H9 (cell line): ENCODE data around the gene PRDM5. TPM values are rescaled to one million over a fixed set of nuclear protein-coding genes. Genes with fewer than 3 reads are reported as not detected.

Experiments used
- DNase-seq: peaks from one replicate; pipeline ENCODE4 v3.0.0-alpha.2; 2017
- H2AFZ ChIP-seq: one replicate; pipeline ENCODE4 v1.6.1; 2013; ENCODE audit warnings: mild to moderate bottlenecking, low read length, control low read depth, moderate library complexity
- H2AK5ac ChIP-seq: 2 replicates; pipeline ENCODE4 v1.6.1; 2013; ENCODE audit warnings: low read length, control low read depth, mixed read lengths; ENCODE audit not compliant: insufficient read length
- H2BK120ac ChIP-seq: one replicate; pipeline ENCODE4 v1.6.1; 2013; ENCODE audit warnings: low read depth, mild to moderate bottlenecking, low read length, control low read depth, inconsistent platforms; ENCODE audit not compliant: poor library complexity, severe bottlenecking
- H2BK12ac ChIP-seq: 2 replicates; pipeline ENCODE4 v1.6.1; 2013; ENCODE audit warnings: low read length, control low read depth, mixed read lengths, low read depth; ENCODE audit not compliant: insufficient read length
- H2BK15ac ChIP-seq: 2 replicates; pipeline ENCODE4 v1.6.1; 2013; ENCODE audit warnings: low read depth, low read length, control low read depth
- H2BK20ac ChIP-seq: one replicate; pipeline ENCODE4 v1.6.1; 2013; ENCODE audit warnings: low read depth, mild to moderate bottlenecking, low read length, control low read depth, inconsistent platforms; ENCODE audit not compliant: poor library complexity, severe bottlenecking
- H2BK5ac ChIP-seq: 2 replicates; pipeline ENCODE4 v1.6.1; 2013; ENCODE audit warnings: low read length, control low read depth, mixed read lengths; ENCODE audit not compliant: insufficient read length
- H3K14ac ChIP-seq: 2 replicates; pipeline ENCODE4 v1.6.1; 2013; ENCODE audit warnings: low read length, control low read depth; ENCODE audit not compliant: insufficient read depth
- H3K18ac ChIP-seq: 2 replicates; pipeline ENCODE4 v1.6.1; 2013; ENCODE audit warnings: low read depth, mild to moderate bottlenecking, mixed read lengths, low read length, control low read depth; ENCODE audit not compliant: insufficient read length
- H3K23ac ChIP-seq: 2 replicates; pipeline ENCODE4 v1.6.1; 2013; ENCODE audit warnings: low read length, control low read depth, mixed read lengths, low read depth; ENCODE audit not compliant: insufficient read length
- H3K23me2 ChIP-seq: 2 replicates; pipeline ENCODE4 v1.6.1; 2013; ENCODE audit warnings: low read depth, mild to moderate bottlenecking, mixed read lengths, low read length, control low read depth; ENCODE audit not compliant: insufficient read length, poor library complexity, severe bottlenecking
- H3K27ac ChIP-seq: 2 replicates; pipeline ENCODE4 v1.5.1; 2013; ENCODE audit warnings: low read length, control low read depth, mixed read lengths, low read depth; ENCODE audit not compliant: insufficient read length
- H3K27me3 ChIP-seq: 2 replicates; pipeline ENCODE4 v1.6.1; 2013; ENCODE audit warnings: low read length, control low read depth, inconsistent platforms; ENCODE audit not compliant: insufficient read depth
- H3K4ac ChIP-seq: 2 replicates; pipeline ENCODE4 v1.6.1; 2013; ENCODE audit warnings: low read depth, mild to moderate bottlenecking, control low read depth, inconsistent platforms, low read length, moderate library complexity
- H3K4me1 ChIP-seq: 2 replicates; pipeline ENCODE4 v1.6.1; 2013; ENCODE audit warnings: low read length, control low read depth, inconsistent platforms; ENCODE audit not compliant: insufficient read depth
- H3K4me2 ChIP-seq: 2 replicates; pipeline ENCODE4 v1.6.1; 2013; ENCODE audit warnings: low read length, control low read depth, mixed read lengths; ENCODE audit not compliant: insufficient read length, insufficient read depth
- H3K56ac ChIP-seq: 2 replicates; pipeline ENCODE4 v1.6.1; 2013; ENCODE audit warnings: low read depth, mild to moderate bottlenecking, mixed read lengths, low read length, control low read depth; ENCODE audit not compliant: insufficient read length
- H3K79me1 ChIP-seq: 2 replicates; pipeline ENCODE4 v1.6.1; 2013; ENCODE audit warnings: low read depth, mild to moderate bottlenecking, moderate library complexity, low read length, control low read depth, inconsistent platforms; ENCODE audit not compliant: insufficient read depth, poor library complexity, severe bottlenecking
- H3K79me2 ChIP-seq: 2 replicates; pipeline ENCODE4 v1.6.1; 2013; ENCODE audit warnings: low read length, control low read depth, inconsistent platforms; ENCODE audit not compliant: insufficient read depth
- H3K9ac ChIP-seq: 2 replicates; pipeline ENCODE4 v1.6.1; 2013; ENCODE audit warnings: low read length, control low read depth, mixed read lengths; ENCODE audit not compliant: insufficient read length; ENCODE audit errors: extremely low read depth
- H3K9me3 ChIP-seq: one replicate; pipeline ENCODE4 v1.6.1; 2013; ENCODE audit warnings: low read depth, low read length, inconsistent platforms; ENCODE audit not compliant: control insufficient read depth
- H3T11ph ChIP-seq: one replicate; pipeline ENCODE4 v1.6.1; 2013; ENCODE audit warnings: mild to moderate bottlenecking, low read length, control low read depth, inconsistent platforms
- H4K20me1 ChIP-seq: one replicate; pipeline ENCODE4 v1.6.1; 2013; ENCODE audit not compliant: control insufficient read depth, insufficient read length, insufficient read depth
- H4K5ac ChIP-seq: 2 replicates; pipeline ENCODE4 v1.6.1; 2013; ENCODE audit warnings: low read depth, mild to moderate bottlenecking, mixed read lengths, low read length, control low read depth; ENCODE audit not compliant: insufficient read length
- H4K8ac ChIP-seq: replicated peaks from 2 replicates; pipeline ENCODE4 v1.6.1; 2013; ENCODE audit warnings: low read length, control low read depth, mixed read lengths, low read depth; ENCODE audit not compliant: insufficient read length
- H4K91ac ChIP-seq: 2 replicates; pipeline ENCODE4 v1.6.1; 2013; ENCODE audit warnings: low read depth, mild to moderate bottlenecking, moderate library complexity, mixed read lengths, low read length, control low read depth; ENCODE audit not compliant: insufficient read length
- H3K27ac Mint-ChIP-seq, 3 experiments: 2 replicates in 2 of 3; 3 replicates in 1 of 3; pipeline ENCODE4 v1.8.0; 2020 to 2021; ENCODE audit warnings: mixed read lengths in 3 of 3, mild to moderate bottlenecking in 1 of 3, moderate library complexity in 1 of 3
- H3K27me3 Mint-ChIP-seq: 2 replicates; pipeline ENCODE4 v1.8.0; 2021; ENCODE audit warnings: low read depth, mild to moderate bottlenecking, moderate library complexity, mixed read lengths
- H3K36me3 Mint-ChIP-seq, 3 experiments: 2 replicates in 2 of 3; 3 replicates in 1 of 3; pipeline ENCODE4 v1.8.0; 2020 to 2021; ENCODE audit warnings: low read depth in 3 of 3, mixed read lengths in 3 of 3; ENCODE audit not compliant: insufficient read depth in 1 of 3
- H3K4me1 Mint-ChIP-seq, 2 experiments: 2 replicates each; pipeline ENCODE4 v1.8.0; 2020; ENCODE audit warnings: mixed read lengths in 2 of 2
- H3K4me3 Mint-ChIP-seq, 2 experiments: 2 replicates in 1 of 2; 3 replicates in 1 of 2; pipeline ENCODE4 v1.8.0; 2020 to 2021; ENCODE audit warnings: mild to moderate bottlenecking in 2 of 2, mixed read lengths in 2 of 2, moderate library complexity in 1 of 2
- H3K9me3 Mint-ChIP-seq, 2 experiments: 2 replicates in 1 of 2; 3 replicates in 1 of 2; pipeline ENCODE4 v1.8.0; 2020; ENCODE audit warnings: mild to moderate bottlenecking in 2 of 2, mixed read lengths in 2 of 2, moderate library complexity in 1 of 2
- WGBS: extraction: QIAGEN DNeasy Blood & Tissue Kit; methylation state at CpG from one replicate; pipeline ENCODE4 v1.1.7; 2013; ENCODE audit warnings: missing lambda C conversion rate, low lambda C conversion rate, mixed read lengths; ENCODE audit not compliant: insufficient read length; ENCODE audit errors: extremely low coverage; 5-methylcytosine and 5-hydroxymethylcytosine counted together
- total RNA-seq: library from RNA; stranded (reverse); gene quantifications from 2 replicates; pipeline ENCODE4 v1.2.1, GENCODE V29; 2021
- TF ChIP-seq, protein P1 (sequence below): fragments of 200-600 bp; sonication (generic); conservative IDR thresholded peaks from 3 replicates; pipeline ENCODE4 v1.8.0; 2021; ENCODE audit warnings: antibody characterized with exemption, mild to moderate bottlenecking

Gene PRDM5
- total RNA-seq, 1 experiment from 2014 or later = 21.7 TPM

DNA sequence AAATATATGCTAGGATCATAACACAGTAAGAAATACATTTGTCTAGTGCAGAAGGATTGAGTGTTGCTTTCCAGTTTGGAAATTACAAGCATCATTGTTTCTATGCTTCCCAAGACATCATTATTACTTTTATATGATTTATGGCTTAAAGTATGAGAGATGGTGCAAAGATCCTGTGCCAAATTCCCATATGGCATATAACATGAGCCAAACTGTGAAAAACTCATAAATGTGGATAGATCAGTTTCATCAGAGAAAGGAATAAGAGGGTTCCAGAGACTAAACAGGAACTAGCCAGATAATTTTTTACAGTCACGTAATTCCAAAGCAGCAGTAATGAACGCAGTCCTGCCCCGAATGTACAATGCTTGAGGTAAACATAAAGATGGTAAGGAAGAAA lies 126.3 kb downstream of the PRDM5 start:
- H3K27ac ChIP-seq = no peak overlapping the region
- Mint-ChIP-seq H3K9me3 (peaks cover 2 to 5% of the 10 kb centered on the region in 2 experiments; a peak in 2 of 5 replicates), H3K27ac (no peak overlapping the region), H3K27me3 (no peaks in the 10 kb centered on the region), H3K4me1 (peaks cover 2 to 3% of the 10 kb centered on the region in 2 experiments; a peak in 2 of 4 replicates), H3K36me3 (peaks cover 12 to 20% (median 14%) of the 10 kb centered on the region in 3 experiments), H3K4me3 (no peak overlapping the region)
- no peaks in the 10 kb centered on the region for H3K23me2 ChIP-seq
- H2AFZ ChIP-seq = no peak overlapping the region
- no peak overlapping the region for H2AK5ac ChIP-seq
- no peak overlapping the region for H4K91ac ChIP-seq
- no peak overlapping the region for H4K8ac ChIP-seq
- H3K18ac ChIP-seq = no peak overlapping the region
- no peak overlapping the region for H3K23ac ChIP-seq
- no peak overlapping the region for H4K5ac ChIP-seq
- no peaks in the 10 kb centered on the region for H4K20me1 ChIP-seq
- H3K79me2 ChIP-seq = no peaks in the 10 kb centered on the region
- H2BK120ac ChIP-seq = no peak overlapping the region
- no peak overlapping the region for H3K4ac ChIP-seq
- no peak overlapping the region for H2BK20ac ChIP-seq
- no peaks in the 10 kb centered on the region for H3K4me1 ChIP-seq
- H3K79me1 ChIP-seq = no peaks in the 10 kb centered on the region
- H3T11ph ChIP-seq = no peak overlapping the region
- WGBS = no CpG with 5 or more reads among the region's 3 CpGs
- H3K27me3 ChIP-seq = no peaks in the 10 kb centered on the region
- H3K9ac ChIP-seq = no peak overlapping the region
- H3K14ac ChIP-seq = no peak overlapping the region
- H2BK12ac ChIP-seq = no peak overlapping the region
- H2BK15ac ChIP-seq = no peak overlapping the region
- H3K4me2 ChIP-seq = no peak overlapping the region
- TF ChIP-seq, protein P1, sequence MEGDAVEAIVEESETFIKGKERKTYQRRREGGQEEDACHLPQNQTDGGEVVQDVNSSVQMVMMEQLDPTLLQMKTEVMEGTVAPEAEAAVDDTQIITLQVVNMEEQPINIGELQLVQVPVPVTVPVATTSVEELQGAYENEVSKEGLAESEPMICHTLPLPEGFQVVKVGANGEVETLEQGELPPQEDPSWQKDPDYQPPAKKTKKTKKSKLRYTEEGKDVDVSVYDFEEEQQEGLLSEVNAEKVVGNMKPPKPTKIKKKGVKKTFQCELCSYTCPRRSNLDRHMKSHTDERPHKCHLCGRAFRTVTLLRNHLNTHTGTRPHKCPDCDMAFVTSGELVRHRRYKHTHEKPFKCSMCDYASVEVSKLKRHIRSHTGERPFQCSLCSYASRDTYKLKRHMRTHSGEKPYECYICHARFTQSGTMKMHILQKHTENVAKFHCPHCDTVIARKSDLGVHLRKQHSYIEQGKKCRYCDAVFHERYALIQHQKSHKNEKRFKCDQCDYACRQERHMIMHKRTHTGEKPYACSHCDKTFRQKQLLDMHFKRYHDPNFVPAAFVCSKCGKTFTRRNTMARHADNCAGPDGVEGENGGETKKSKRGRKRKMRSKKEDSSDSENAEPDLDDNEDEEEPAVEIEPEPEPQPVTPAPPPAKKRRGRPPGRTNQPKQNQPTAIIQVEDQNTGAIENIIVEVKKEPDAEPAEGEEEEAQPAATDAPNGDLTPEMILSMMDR = no peak
- no peak overlapping the region for H2BK5ac ChIP-seq
- H3K9me3 ChIP-seq = no peaks in the 10 kb centered on the region
- DNase-seq = no peak
- no peak overlapping the region for H3K56ac ChIP-seq
